ENCODE results near the gene OOSP2.

- TF ChIP-seq, protein P1, sequence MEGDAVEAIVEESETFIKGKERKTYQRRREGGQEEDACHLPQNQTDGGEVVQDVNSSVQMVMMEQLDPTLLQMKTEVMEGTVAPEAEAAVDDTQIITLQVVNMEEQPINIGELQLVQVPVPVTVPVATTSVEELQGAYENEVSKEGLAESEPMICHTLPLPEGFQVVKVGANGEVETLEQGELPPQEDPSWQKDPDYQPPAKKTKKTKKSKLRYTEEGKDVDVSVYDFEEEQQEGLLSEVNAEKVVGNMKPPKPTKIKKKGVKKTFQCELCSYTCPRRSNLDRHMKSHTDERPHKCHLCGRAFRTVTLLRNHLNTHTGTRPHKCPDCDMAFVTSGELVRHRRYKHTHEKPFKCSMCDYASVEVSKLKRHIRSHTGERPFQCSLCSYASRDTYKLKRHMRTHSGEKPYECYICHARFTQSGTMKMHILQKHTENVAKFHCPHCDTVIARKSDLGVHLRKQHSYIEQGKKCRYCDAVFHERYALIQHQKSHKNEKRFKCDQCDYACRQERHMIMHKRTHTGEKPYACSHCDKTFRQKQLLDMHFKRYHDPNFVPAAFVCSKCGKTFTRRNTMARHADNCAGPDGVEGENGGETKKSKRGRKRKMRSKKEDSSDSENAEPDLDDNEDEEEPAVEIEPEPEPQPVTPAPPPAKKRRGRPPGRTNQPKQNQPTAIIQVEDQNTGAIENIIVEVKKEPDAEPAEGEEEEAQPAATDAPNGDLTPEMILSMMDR (IDR thresholded peaks at IDR 0.05): no peak
- no peak for TF ChIP-seq POLR2A (IDR thresholded peaks at IDR 0.05)
These were observed 34.8 kb upstream of the OOSP2 start for GRCh38 chr11:60005360-60005759.
